Activated effector memory CD4-positive, alpha-beta T cell treated with Interleukin-2 at 50 U/mL for 16 hours (primary cell): ENCODE results near the gene NKX3-2.

Source experiments
- DNase-seq: peaks from one replicate; pipeline ENCODE4 v3.0.0-alpha.2; 2020

The NKX3-2 gene

DNA sequence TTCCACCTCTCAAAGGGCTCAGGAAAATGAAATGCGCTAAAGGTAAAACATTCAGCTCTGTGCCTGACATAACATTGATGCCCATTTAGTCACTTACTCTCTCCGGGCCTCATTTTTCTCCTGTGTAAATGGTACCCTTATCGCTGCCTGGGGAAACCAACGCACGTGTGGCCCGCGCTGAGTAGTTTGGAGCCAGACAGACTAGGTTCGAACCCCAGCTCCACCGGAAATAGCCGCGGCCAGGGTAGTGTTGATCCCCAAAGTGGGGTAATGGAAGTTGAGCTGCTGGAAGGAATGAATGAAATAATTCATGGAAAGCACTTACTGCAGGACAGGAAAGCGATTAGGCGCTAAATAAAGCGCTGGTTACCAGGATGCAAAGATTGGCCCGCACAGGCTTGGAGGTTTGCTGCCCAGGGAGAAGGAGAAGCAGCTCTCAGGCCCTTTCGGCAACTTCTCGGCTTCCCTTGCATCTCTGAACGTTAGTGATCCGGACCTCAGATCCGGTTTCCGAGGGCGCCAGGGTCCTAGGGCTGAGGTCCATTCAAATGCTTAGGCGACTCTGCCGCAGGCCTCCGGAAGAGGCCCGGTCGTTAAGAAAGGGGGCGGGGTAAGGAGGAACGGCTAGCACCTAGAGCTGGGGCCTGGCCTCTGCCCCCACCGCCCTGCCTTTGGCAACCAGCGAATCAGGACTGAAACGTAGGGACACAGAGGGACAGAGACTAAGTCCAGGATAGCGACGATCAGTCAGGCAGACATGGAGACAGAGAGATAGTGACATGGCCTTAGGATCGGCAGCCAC, 13.3 kb downstream of the NKX3-2 start:
- no peak for DNase-seq

DNA sequence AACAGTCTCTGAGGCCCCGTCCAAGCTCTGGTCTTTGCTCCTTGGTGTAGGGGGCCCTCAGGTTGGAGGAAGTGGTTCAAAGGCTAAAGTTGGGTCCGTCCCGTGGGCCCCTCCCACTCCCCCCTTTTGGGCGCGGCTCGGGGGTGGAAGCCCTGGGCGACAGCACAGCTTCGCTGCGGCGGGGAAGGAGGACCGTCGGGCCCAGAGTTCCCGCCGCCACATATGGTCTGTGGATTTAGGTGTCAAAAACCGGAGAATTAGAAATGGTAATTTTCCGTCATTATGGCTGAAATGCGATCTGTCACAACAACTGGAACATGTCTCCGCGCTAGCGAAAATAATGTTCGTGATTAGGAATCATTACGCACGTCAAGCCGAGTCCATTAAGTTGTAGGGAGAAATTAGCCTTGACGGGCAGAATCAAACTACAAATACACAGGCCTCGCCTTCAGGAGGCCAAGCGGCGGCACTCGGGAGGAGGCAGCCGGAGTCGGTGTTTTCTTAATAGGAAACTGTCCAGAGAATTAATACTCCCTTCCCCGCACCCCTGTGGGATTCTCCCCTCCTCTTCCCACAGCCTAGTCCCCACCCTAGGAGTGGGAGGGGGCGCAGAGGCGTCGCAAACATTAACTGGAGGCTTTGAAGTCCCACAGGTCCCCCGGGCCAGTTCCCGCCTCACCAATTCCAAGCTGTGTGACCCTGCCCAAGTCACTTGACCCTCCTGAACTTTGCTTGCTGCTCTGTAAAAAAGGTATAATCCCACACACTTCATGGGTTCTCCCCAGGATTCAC, 15.0 kb downstream of the NKX3-2 start:
- no peak for DNase-seq

DNA sequence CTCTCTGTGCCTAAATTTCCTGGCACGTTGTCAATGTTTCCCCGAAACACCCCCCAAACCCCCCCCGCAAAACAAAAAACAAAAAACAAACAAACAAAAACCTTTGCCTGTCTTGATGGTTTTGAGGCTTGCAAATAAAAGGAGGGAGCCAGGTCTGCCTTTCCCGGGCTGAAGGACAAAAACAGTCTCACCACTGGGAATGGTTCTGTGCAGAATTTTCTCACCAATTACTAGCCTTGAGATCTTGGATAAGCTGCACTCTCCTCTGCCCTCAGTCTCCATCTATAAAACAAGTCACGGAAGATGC, 15.5 kb downstream of the NKX3-2 start:
- DNase-seq = no peak

DNA sequence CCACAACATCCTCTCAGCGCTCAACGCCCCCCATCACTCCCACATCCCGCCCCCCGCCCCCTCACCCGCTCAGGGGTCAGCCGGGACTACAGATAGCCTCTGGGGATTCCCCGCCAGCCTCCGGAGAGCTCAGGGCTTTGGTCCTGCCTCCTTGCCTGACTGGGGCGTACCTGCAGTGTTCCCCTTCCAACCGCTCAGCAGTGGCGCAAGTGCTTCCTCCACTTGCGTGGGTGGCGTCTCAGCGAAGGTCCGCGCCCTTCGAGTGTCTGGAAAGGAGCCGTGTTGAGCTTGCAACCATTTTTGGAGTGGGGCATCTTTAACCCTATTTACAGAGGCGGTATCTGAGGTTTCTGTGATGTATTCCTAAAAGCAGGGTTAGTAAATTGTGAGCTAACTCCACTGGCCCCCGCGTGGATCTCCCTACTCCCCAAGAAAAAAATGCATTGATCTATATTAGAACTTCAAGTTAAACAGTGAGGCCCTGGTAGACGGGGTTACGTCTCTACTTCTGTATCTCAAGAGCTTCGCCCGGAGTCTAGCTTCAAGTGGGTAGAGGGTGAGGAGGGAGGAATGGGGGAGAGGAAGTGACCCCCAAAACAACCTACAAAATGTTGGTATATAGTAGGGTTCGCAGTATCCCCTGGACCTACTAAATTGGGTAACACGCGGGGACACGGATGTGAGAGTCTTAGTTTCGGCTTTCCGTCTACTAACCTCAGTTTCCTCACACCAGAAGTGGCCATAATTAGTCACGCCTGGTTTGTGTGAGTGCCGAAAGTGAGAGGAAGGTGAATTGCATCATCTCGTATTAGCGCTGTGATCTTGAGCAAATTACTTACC, 16.1 kb downstream of the NKX3-2 start:
- no peak for DNase-seq

DNA sequence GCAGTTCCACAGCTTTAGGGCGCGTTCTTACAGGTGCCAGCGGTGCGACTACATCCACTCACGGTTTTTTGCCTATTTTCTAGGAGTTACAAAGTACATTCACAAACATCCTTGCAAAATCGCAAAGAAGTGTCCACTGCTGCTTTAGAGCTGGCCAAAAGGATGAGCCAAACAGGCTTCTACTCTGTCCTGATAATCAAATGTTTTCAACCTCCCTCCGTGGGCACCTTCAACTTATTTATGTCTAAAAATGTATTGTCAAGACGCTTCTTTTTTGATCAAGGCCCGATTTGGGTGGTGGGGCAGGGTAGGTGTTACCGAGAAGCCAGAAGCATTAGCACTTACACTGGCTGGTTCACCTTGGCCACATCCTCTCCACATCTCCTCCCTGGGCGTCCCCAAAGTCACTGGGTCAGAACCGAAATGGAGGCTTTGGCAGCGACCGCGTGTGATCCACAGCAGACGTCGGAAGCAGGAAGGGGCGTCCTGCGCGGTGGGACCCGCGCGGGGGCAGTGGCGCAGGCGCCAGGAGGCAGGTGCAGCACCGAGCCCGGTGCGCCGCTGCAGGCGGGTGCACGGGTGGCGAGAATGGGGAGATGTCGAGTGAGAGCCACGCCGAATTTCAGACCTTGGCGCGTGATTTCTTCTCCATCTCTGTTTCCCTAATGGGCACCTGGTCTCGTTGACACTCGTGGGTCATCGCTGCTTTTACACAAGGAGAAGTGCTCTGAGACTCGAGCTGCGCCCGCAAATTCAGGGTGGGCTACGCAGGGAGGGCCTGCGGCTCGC, 16.9 kb downstream of the NKX3-2 start:
- DNase-seq = no peak

DNA sequence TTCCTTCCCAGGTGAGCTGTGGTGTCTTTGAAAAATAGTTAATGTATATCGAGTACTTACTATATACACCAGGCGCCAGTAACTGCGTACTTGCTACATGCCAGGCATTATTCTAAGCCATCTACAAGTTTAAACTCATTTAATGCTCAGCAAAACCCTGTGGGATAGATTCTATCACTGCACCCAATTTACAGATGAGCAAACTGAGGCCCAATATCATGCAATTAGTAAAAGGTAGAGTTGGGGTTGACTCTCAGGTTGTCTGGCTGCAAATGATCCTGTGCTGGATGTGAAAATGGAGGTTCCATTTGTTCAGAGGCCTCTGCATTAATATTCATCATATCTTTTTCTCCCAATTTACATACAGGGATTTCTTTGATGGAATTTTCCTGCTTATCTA, 17.6 kb downstream of the NKX3-2 start:
- DNase-seq = no peak

DNA sequence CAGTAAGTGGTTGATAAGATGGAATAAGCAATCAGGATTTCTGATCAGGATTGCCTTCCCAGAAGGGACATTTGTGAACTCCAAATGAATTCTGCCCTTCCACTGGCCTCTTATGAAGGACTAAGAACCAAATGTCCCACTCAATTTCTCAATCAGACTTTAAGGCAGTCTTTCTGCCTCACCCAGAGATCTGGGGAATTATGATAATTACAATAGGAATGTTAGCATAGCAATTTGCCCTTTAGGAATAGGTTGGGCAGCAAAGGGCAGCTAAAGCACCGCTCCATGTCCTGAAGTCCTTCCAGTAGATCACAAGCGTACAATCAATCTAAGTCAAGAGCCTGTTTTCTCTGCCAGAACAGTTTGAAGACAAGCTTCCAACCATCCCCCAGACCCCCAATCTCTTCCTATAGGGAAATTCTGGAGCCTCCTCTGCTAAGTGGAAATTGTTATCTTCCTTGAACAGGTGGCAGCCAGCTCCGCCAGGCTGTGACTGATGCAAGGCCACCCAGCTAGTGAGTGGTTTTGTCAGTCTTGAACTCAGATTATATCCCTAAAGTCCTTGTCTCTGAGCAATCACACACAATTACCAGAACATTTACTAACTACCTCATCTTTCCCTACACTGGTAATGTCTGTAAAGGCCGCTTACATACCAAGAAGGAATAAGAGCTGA, 18.6 kb downstream of the NKX3-2 start:
- no peak for DNase-seq

DNA sequence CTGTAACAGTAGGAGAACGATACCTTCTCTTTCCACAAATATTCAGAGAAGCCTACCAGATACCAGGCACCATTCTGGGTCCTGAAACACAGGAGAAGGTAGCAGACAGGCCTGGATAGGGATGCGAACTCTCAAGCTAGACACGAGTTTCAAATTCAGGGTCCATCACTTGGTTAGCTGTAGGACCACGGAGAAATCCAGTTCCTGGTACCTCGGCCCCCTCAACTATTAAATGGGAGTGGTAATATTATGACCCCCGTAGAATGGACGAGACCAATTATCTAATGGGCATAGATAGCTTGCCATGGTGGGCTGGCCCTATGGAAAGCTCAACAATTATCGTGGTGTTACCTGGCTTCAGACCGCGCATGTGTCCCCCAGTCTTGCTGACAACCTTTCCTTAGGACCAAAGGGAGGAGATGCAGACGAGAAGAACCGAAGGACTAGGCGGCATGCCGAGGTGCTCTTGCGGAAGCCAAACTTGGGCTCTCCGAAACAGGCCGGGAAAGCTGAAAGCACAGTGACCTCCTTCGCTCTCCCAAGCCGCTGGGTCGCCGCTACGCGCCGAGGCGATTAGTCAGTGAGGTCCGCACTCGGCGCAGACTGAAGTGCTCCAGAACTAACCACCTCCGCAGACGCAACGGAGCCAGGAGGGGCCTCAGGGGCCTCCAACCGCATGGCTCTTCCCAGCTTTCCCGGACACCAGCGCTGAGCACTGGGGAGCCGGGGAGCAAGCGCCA, 19.6 kb downstream of the NKX3-2 start:
- DNase-seq = no peak

DNA sequence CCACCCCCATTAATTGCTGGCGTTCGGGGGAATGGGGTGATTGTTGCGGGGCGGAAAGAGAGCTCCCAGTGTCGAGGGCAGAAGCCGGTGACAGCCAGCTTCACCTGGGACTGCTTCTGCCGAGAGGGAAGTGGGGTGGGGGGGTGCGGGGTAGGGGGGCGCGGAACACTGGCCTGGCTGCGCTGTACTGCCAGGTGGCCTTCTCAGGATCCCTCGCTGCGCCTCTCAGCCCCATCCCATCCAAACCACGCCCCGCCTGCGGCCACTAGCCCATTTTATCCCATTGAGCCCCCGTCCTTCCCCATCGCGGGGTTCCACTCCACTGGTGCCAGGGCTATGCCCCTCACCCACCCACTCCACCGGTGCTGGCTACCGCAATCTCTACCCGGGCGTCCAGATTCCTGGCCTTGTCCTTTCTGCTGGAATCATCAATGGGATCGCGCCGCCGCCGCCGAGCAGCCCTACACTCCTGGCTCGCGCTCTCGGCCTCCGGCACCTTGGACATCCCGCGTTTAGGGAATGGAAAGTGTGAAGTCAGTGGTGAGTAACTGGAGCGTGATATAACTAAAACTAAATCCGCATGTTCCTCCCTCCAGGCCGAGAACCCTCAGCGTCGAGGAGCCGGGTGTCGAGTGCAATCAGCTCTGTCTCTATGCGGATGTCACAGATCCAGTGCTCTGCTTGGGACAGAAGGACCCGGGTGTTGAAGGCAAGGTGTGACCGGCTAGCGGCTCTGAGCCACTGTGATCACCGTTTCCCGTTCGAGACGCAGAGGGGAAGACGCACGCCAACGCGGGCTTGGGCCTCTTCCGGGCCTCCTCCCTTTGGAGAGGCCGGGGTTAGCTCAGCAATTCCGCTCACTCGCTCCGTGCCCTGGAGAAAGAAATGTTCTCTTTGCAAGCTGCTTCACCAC, 20.5 kb downstream of the NKX3-2 start:
- no peak for DNase-seq

DNA sequence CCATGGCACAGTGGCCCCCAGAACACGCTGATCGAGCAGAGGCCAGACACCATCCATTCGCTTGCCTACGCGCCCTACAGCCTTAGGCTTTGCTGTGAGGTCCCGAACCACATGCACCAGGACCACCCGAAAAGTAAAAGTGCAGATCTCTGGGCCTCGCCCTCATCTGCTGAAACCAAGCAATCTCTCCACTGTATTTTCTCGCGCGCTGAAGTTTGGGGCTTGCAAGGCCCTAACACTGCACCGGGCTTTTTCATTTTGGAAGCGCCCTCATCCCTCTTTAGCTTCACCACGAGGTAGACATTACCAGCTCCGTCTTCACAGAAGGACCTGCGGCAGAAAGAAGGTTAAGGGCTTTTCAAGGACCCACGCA, 21.2 kb downstream of the NKX3-2 start:
- no peak for DNase-seq

DNA sequence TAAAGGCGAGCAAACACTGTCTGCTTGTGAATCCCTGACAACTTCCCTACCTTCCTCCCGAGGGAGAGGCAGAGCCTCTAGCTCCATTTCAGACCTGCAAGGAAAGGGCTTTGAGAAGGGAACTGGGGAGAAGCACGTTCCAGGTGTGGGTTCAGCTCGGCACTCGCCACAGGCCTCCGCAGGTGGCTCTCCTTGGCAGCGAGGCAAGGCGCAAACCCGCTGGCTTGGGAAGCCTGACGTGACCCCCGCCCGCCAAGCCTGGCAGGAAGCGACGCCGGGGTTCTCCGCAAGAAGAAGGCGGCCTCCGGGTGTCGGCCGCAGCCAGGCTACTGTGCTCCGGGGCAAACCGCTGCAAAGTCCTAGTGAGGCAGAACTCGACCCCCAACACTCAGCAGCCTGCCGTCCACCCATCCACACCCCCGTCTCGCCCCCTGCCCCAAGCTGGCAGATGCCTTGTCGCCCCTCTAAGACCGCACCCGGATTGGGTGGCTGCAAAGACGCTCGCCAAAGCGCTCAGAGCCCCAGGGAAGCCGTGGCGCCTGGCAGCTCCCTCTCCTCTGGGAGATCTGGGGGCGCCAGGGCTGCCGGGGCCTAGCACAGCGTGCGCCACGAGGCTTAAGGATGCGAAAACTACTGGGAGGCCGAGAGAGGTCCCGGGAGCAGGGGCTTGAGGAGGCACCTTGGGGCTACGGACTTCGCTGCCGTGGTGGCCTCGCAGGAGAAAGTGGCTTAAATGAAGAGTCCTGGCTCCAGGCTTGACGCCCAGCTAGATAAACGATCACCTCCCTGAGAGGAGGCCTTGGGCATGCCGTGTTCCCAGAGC, 21.8 kb downstream of the NKX3-2 start:
- DNase-seq = no peak

DNA sequence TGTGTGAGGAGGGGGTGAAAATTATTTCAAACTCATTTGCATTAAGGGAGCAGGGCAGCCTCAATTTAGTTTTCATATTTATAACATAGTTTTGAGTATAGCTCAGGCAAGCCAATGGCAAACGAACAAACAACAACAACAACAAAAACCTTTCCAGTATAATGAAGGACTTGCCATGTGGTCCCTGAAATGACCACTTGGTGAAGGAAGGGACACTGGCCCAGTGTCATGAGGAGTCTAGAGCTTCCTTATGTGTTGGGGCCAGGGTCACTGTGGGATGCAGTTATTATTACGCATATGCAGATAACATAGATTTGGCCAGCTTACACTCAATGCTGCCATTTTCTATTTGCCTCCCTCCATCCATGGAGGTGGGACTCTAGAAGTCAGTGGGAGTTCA, 23.3 kb downstream of the NKX3-2 start:
- DNase-seq = no peak

DNA sequence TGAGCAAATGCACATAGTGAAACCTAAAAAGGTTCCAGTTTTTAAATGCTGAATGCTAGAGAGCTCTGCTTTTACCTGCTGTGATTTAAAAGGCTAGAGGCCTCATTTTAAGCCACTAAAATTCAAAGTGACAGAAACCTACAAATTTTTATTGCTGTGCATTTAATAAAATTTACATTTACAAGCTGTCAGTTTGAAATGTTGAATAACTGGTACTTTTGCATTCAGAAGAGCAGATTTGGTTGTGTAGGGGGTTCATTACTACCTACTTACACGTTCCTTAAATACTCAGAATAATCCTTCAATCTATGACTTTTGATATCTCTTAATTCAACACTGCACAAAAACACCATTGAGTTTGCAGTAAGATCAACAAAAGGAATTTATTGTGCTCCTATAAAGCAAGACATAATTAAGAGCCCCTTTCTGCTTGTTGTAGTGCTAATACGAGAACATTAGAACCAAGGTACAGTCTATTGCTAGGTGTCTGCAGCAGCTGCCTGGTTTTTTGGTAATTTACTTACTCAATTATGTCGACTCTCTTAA, 27.9 kb downstream of the NKX3-2 start:
- no peak for DNase-seq

DNA sequence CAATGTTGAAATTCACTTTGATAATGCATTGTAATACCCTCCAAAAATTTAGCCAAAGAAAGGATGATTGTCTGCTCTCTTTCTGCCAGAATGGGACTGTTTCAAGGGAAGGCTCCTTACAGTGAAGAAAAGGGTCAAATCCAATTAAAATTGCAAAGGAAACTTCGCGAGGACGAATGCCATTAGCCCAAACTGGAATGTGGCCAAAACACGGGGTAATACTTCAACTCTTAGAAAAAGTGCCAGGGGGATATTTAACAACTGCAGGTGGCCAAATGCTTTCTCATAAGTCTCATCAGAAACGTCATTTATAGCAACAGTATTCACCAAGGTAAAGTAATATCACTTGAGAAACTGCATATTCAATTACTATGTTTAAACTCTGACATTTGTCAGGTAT, 29.0 kb downstream of the NKX3-2 start:
- DNase-seq = no peak

DNA sequence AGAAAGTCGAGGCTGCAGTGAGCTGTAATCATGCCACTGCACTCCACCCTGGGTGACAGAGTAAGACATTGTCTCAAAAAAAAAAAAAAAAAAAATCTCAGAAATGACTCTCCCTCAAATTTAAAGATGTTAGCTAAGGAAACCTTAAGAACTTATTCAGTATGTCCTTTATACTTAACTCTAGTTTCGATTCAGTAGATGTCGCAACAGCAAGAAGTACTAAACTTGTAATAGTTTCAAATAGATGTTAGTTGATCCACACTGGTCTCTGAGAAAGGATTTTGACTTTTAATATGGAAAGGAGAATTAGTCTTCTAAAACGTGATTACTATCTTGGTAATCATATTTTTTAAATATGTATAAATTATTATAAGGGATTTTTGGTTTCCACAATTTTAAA, 29.6 kb downstream of the NKX3-2 start:
- no peak for DNase-seq

DNA sequence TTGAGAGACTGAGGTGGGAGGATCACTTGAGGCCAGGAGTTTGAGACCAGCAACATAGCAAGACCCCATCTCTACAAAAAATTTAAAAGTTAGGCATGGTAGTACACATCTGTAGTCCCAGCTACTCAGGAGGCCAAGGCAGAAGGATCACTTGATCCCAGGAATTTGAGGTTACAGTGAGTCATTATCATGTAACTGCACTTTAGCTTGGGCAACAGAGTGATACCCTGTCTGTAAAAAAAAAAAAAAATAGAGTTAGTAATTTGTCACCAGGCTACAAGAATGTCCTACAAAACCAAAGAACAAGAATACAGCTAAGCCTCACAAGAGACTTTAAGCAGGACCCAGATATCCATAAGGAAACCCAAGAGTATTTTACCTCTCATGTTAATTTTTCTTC, 33.2 kb downstream of the NKX3-2 start:
- no peak for DNase-seq

DNA sequence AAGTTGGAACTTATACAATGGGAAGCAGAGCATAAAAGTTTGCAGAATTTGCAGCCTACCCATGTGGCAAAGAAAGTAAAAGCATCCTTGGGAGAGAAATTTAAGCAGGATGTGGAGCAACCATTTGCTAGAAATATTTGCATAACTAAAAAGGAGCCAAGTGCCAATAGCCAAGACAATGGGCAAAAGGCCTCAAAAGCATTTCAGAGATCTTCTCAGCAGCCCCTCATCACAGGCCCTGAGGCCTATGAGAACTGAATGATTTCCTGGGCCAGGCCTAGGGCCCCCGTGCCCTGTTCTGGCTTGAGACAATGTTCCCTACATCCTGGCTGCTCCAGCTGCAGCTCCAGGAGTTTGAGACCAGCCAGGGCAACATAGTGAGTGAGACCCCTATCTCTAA, 34.9 kb downstream of the NKX3-2 start:
- no peak for DNase-seq

DNA sequence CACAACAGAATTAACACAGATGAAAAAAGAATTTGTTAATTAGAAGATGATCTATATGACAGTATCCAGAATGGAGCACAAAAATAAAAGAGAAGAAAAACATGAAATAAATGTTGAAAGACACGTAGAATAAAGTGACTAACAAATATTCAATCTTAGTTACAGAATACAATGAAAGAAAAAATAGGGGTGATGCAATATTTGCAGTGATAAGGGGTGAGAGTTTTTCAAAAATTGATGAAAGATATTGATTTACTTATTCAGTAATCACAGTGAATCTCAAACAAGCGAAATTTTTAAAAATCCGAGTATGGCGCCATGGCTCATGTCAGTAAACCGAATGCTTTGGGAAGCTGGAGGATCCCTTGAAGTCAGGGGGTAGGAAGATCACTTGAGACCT, 39.9 kb downstream of the NKX3-2 start:
- no peak for DNase-seq

DNA sequence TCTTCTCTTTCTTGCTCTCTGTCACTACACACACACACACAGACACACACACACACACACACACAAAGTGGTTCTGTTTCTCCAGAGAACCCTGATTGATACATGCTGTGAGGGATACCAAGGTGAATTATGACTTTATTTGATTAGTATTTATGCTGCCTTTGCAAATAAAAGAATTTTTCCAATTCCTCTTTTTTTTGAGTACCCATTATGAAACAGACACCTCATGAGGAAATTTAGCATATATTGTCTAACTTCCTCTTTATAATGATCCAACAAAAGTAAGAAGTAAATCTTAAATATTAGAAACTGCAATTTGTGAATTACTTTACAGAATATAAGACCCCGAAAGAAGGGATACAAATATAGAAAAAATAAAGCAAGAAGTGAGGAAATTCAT, 45.8 kb downstream of the NKX3-2 start:
- DNase-seq = no peak
